Stimulated activated CD8-positive, alpha-beta memory T cell treated with anti-CD3 and anti-CD28 coated beads, Interleukin-15, amount 100 ng/mL, for 1 hour (primary cell): ENCODE measurements around the gene LTBP1.

Experiments used
- DNase-seq: peaks from one replicate; pipeline ENCODE4 v3.0.0-alpha.2; 2020; ENCODE audit warnings: low read depth

Gene LTBP1

GRCh38 chr2:33011941-33012340, 65.2 kb downstream of the LTBP1 start:
- no peak for DNase-seq

GRCh38 chr2:33013684-33014110, 66.9 kb downstream of the LTBP1 start:
- DNase-seq, result no peak

- DNase-seq, result no peak
These were observed 67.5 kb downstream of the LTBP1 start for GRCh38 chr2:33014268-33014667.

GRCh38 chr2:33015421-33016142, 68.8 kb downstream of the LTBP1 start:
- no peak for DNase-seq

- DNase-seq, result no peak
These were observed 71.5 kb downstream of the LTBP1 start for GRCh38 chr2:33018271-33018670.

GRCh38 chr2:33019796-33020195, 73.0 kb downstream of the LTBP1 start:
- DNase-seq, result no peak

GRCh38 chr2:33020883-33021282, 74.1 kb downstream of the LTBP1 start:
- no peak for DNase-seq

- DNase-seq, result no peak
These were observed 74.9 kb downstream of the LTBP1 start for GRCh38 chr2:33021542-33022227.

- no peak for DNase-seq
These were observed 75.7 kb downstream of the LTBP1 start for GRCh38 chr2:33022395-33022985.

GRCh38 chr2:33022989-33023727, 76.4 kb downstream of the LTBP1 start:
- DNase-seq, result no peak

GRCh38 chr2:33023728-33024500, 77.2 kb downstream of the LTBP1 start:
- DNase-seq, result no peak

GRCh38 chr2:33024758-33025157, 78.0 kb downstream of the LTBP1 start:
- DNase-seq, result no peak

- no peak for DNase-seq
These were observed 82.7 kb downstream of the LTBP1 start for GRCh38 chr2:33029459-33029858.

GRCh38 chr2:33029926-33030325, 83.2 kb downstream of the LTBP1 start:
- DNase-seq, result no peak

- no peak for DNase-seq
These were observed 83.6 kb downstream of the LTBP1 start for GRCh38 chr2:33030326-33030725.

- no peak for DNase-seq
These were observed 85.5 kb downstream of the LTBP1 start for GRCh38 chr2:33032245-33032644.

GRCh38 chr2:33033606-33034081, 86.9 kb downstream of the LTBP1 start:
- DNase-seq, result no peak

GRCh38 chr2:33034784-33035183, 88.0 kb downstream of the LTBP1 start:
- no peak for DNase-seq

GRCh38 chr2:33038230-33038629, 91.5 kb downstream of the LTBP1 start:
- no peak for DNase-seq

GRCh38 chr2:33038799-33039198, 92.0 kb downstream of the LTBP1 start:
- DNase-seq, result no peak

- DNase-seq, result no peak
These were observed 93.8 kb downstream of the LTBP1 start for GRCh38 chr2:33040541-33040940.

GRCh38 chr2:33042265-33042664, 95.5 kb downstream of the LTBP1 start:
- DNase-seq, result no peak
